GM19025 (cell line): Measurements from ENCODE around the gene PLIN1.

Source experiments
- ATAC-seq: cut with Tn5 transposase; IDR thresholded peaks from one replicate; pipeline ENCODE4 v1.9.1; 2021; ENCODE audit warnings: mild to moderate bottlenecking, low read depth, moderate library complexity; ENCODE audit not compliant: unreplicated experiment

PLIN1 gene

GRCh38 chr15:89654847-89655805 is 24.0 kb downstream of the PLIN1 start, which contains the start of gene KIF7:
TSS of gene KIF7 (minus strand) at chr15:89655467. CDS start at chr15:89652930, 2,537 bp downstream.
- no peak for ATAC-seq

- ATAC-seq, result no peak
These were observed 24.8 kb downstream of the PLIN1 start for GRCh38 chr15:89654301-89654761.

- no peak for ATAC-seq
These were observed 25.6 kb downstream of the PLIN1 start for GRCh38 chr15:89653578-89653977.

- ATAC-seq, result no peak
These were observed 26.5 kb downstream of the PLIN1 start for GRCh38 chr15:89652666-89653065.

GRCh38 chr15:89652131-89652530 is 27.0 kb downstream of the PLIN1 start:
- ATAC-seq, result no peak

- no peak for ATAC-seq
These were observed 29.5 kb downstream of the PLIN1 start for GRCh38 chr15:89649716-89650115.

- no peak for ATAC-seq
These were observed 30.0 kb downstream of the PLIN1 start for GRCh38 chr15:89649013-89649625.

GRCh38 chr15:89648106-89649012 is 30.8 kb downstream of the PLIN1 start:
- ATAC-seq, result no peak

- no peak for ATAC-seq
These were observed 31.8 kb downstream of the PLIN1 start for GRCh38 chr15:89647191-89647851.

GRCh38 chr15:89646416-89647141 is 32.6 kb downstream of the PLIN1 start:
- ATAC-seq, result no peak

GRCh38 chr15:89645680-89646079 is 33.5 kb downstream of the PLIN1 start:
- ATAC-seq, result no peak

- ATAC-seq, result no peak
These were observed 37.1 kb downstream of the PLIN1 start for GRCh38 chr15:89642106-89642505.

- no peak for ATAC-seq
These were observed 38.1 kb downstream of the PLIN1 start for GRCh38 chr15:89641053-89641452.

- no peak for ATAC-seq
These were observed 38.9 kb downstream of the PLIN1 start for GRCh38 chr15:89640245-89640644.

- no peak for ATAC-seq
These were observed 45.6 kb downstream of the PLIN1 start for GRCh38 chr15:89633585-89633984.

- ATAC-seq, result no peak
These were observed 46.4 kb downstream of the PLIN1 start for GRCh38 chr15:89632563-89633430.

- ATAC-seq, result no peak
These were observed 47.3 kb downstream of the PLIN1 start for GRCh38 chr15:89631902-89632264.
